Measurements from ENCODE around the gene NAA80. TPM values are rescaled to one million over a fixed set of nuclear protein-coding genes. Genes with fewer than 3 reads are reported as not detected.

NAA80 gene
- total and polyA plus RNA-seq, 2 of the 8 experiments (the other 6 are each of a cell fraction or from before 2014, with no cell fraction given) = 11.3 to 16.7 TPM

- TF ChIP-seq CHD7 (IDR thresholded peaks at IDR 0.05; ENCODE audit: insufficient replicate concordance, low read length) (no peak), CTCF (IDR thresholded peaks at IDR 0.05; ENCODE audit: control extremely low read depth in 1 of 3, insufficient read depth in 1 of 3, low read depth in 1 of 3, low read length in 3 of 3) (no peak), MAX (IDR thresholded peaks at IDR 0.05) (no peak), RBBP5 (IDR thresholded peaks at IDR 0.05; ENCODE audit: borderline replicate concordance, low read depth, low read length) (no peak), KDM5A (IDR thresholded peaks at IDR 0.05; ENCODE audit: low read length) (no peak), CEBPB (IDR thresholded peaks at IDR 0.05; ENCODE audit: low read depth, low read length) (no peak), RAD21 (IDR thresholded peaks at IDR 0.05 in 1 of 2, conservative IDR thresholded peaks at IDR 0.05 in 1 of 2; ENCODE audit: low read depth in 2 of 2, low read length in 2 of 2) (no peak), TEAD4 (IDR thresholded peaks at IDR 0.05; ENCODE audit: low read depth, low read length) (no peak), PHF8 (conservative IDR thresholded peaks at IDR 0.05; ENCODE audit: low read depth, low read length) (no peak)
These were observed 22.5 kb downstream of the NAA80 start (continued) for GRCh38 chr3:50276762-50277101.

Data from H1 (cell line).